GM12892 (cell line): ENCODE measurements around the gene PNPLA2.

Experiments
- POLR2A ChIP-seq: IDR thresholded peaks from 2 replicates; pipeline ENCODE4 v1.6.1; 2011; ENCODE audit warnings: low read depth, low read length, control low read depth
- POLR2AphosphoS5 ChIP-seq: IDR thresholded peaks from 2 replicates; pipeline ENCODE4 v1.6.1; 2011; ENCODE audit warnings: low read depth, low read length, control low read depth
- TAF1 ChIP-seq: IDR thresholded peaks from 2 replicates; pipeline ENCODE4 v1.6.1; 2011; ENCODE audit warnings: low read depth, mild to moderate bottlenecking, control low read depth, low read length, borderline replicate concordance

DNA sequence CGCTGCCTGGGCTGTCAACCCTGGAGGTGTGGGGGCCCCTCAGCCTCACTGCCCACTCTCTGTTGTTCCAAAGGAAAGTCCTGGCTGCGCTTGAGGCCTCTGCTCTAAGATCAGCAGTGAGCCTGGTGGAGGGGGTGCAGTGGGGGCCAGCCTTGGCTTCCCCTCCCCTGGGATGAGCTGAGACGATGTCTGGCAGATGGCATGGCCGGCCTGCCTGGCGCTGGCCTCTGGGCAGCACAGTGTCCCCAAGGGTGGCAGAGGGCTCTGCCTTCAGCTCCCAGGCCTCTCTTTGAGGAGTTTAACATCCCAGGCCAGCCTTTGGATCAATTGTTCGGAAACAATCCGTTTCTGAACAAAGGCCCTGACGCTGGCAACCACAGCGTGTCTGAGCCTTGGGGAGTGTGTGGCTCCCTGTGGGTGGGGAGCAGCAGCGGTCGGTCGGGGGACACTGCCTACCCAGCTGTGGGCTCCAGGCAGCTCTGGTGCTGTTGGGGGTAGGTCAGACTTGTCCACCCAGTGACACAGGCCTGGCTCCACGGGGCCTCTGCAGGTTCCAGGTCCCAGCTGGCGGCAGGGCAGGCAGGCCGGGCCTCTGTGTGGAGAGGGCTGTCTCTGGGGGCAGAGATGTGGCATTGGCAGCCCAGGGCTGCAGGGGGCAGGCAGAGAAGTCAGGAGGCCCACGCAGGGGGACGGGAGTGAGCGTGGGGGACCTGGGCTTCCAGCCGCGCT is 36.1 kb downstream of the PNPLA2 start:
- TF ChIP-seq POLR2A (no peak), TAF1 (no peak), POLR2AphosphoS5 (no peak)
